SU-DHL-6 (cell line): Measurements from ENCODE around the gene HAGHL.

Experiments
- H2AFZ ChIP-seq: fragments of 200-600 bp; sonication (generic); 2 replicates; pipeline ENCODE4 v1.6.1; 2014; ENCODE audit warnings: low read depth, mild to moderate bottlenecking, moderate library complexity, mixed read lengths, antibody characterized with exemption, low read length; ENCODE audit not compliant: severe bottlenecking
- H3F3A ChIP-seq: fragments of 200-600 bp; shearing (Covaris generic); 2 replicates; pipeline ENCODE4 v1.6.0; 2016; ENCODE audit warnings: antibody characterized with exemption, mild to moderate bottlenecking; ENCODE audit not compliant: insufficient read depth
- H3K27ac ChIP-seq: fragments of 200-600 bp; sonication (generic); 2 replicates; pipeline ENCODE4 v1.5.1; 2016; ENCODE audit warnings: low read depth, mild to moderate bottlenecking, low read length, moderate library complexity, mixed read lengths
- H3K27me3 ChIP-seq: fragments of 200-600 bp; sonication (generic), shearing (Covaris generic); 2 replicates; pipeline ENCODE4 v1.6.0; 2014; ENCODE audit warnings: mild to moderate bottlenecking, low read length
- H3K36me3 ChIP-seq: fragments of 200-600 bp; sonication (generic); 2 replicates; pipeline ENCODE4 v1.6.1; 2014; ENCODE audit warnings: mild to moderate bottlenecking, low read length, mixed read lengths
- H3K4me2 ChIP-seq: fragments of 300-600, 200-600 bp; shearing (Covaris generic), sonication (generic); 2 replicates; pipeline ENCODE4 v1.6.0; 2014; ENCODE audit warnings: low read length, low read depth, mild to moderate bottlenecking; ENCODE audit not compliant: poor library complexity, severe bottlenecking
- H3K4me3 ChIP-seq: fragments of 200-600 bp; sonication (generic); 2 replicates; pipeline ENCODE4 v1.5.1; 2014; ENCODE audit warnings: antibody characterized with exemption, low read length, mild to moderate bottlenecking, mixed read lengths; ENCODE audit not compliant: insufficient read depth, poor library complexity, severe bottlenecking
- H3K79me2 ChIP-seq: fragments of 200-600 bp; sonication (generic); 2 replicates; pipeline ENCODE4 v1.6.1; 2014; ENCODE audit warnings: mild to moderate bottlenecking, low read length, moderate library complexity; ENCODE audit not compliant: insufficient read depth
- H3K9ac ChIP-seq: fragments of 200-600 bp; sonication (generic); 2 replicates; pipeline ENCODE4 v1.7.0; 2014; ENCODE audit warnings: mild to moderate bottlenecking, low read length
- H3K9me2 ChIP-seq: fragments of 200-600 bp; sonication (generic); replicated peaks from 2 replicates; pipeline ENCODE4 v1.6.1; 2014; ENCODE audit warnings: low read length; ENCODE audit not compliant: insufficient read depth
- H3K9me3 ChIP-seq: fragments of 200-600 bp; sonication (generic); 2 replicates; pipeline ENCODE4 v1.6.1; 2014; ENCODE audit warnings: low read length, mixed read lengths; ENCODE audit not compliant: insufficient read depth
- H4K20me1 ChIP-seq: fragments of 200-600 bp; sonication (generic); 2 replicates; pipeline ENCODE4 v1.6.1; 2014; ENCODE audit warnings: low read depth, mild to moderate bottlenecking, antibody characterized with exemption, low read length, moderate library complexity, mixed read lengths
- EZH2phosphoT487 ChIP-seq: fragments of 200-600 bp; sonication (generic), shearing (Covaris generic); conservative IDR thresholded peaks from 2 replicates; pipeline ENCODE4 v1.6.1; 2018; ENCODE audit warnings: mild to moderate bottlenecking, antibody characterized with exemption, low read length, moderate library complexity, mixed read lengths
- TF ChIP-seq, protein P1 (sequence below): fragments of 200-600 bp; sonication (generic); IDR thresholded peaks from one replicate; pipeline ENCODE4 v1.5.1; 2017; ENCODE audit warnings: antibody characterized with exemption, mild to moderate bottlenecking, low read length, moderate library complexity; ENCODE audit not compliant: insufficient read depth, poor library complexity, severe bottlenecking

HAGHL gene, protein sequence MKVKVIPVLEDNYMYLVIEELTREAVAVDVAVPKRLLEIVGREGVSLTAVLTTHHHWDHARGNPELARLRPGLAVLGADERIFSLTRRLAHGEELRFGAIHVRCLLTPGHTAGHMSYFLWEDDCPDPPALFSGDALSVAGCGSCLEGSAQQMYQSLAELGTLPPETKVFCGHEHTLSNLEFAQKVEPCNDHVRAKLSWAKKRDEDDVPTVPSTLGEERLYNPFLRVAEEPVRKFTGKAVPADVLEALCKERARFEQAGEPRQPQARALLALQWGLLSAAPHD

DNA sequence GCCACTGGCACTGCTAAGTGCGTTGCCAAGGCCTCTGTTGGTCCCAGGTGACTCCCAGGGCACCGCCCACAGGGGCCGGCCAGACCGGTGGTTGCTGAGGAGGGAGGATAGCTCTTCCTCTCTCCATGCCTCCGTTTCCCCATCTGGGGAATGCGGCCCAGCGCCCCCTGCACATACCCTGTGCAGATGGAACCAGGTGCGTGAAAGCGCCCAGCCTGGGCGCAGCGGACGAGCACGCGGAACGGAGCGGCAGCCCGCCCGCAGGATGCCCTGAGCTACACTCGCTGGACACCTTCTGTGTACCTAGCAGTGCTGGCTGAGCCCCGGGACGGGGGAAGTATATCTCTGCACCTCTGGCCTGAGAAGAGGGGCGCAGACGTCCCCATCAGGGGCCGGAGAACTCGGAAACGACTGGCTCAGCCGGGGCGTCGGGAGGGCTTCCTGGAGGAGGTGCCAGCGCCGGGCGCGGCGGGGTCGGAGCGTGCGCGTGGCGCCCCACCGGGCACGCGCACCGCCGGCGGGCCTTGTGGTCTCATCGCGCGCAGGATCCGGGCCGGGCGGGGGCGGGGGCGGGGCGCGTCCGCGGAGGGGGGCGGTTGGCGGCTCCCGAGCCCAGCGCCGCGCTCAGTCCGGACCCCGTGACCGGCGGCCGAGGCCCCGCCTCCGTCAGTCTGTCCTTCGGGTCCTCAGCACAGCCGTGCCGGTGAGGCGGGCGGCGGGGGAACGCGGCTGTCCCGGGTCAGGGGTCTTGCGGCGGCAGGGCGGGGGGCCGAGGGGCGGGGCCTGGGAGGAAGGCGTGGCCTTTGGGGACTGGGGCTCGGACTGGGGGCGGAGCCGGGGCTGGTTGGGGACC, at the start of gene HAGHL, which contains the start of gene CCDC78:
HAGHL (plus strand) TSS at position 669 of the 853 bp plus-strand sequence. CDS start 404 bp downstream, outside the sequence.
CCDC78 (minus strand) TSS at position 6 of the 853 bp plus-strand sequence. CDS start 76 bp downstream, outside the sequence.
- peaks cover 20% of the 10 kb centered on the region for H3F3A ChIP-seq
- TF ChIP-seq, protein P1, sequence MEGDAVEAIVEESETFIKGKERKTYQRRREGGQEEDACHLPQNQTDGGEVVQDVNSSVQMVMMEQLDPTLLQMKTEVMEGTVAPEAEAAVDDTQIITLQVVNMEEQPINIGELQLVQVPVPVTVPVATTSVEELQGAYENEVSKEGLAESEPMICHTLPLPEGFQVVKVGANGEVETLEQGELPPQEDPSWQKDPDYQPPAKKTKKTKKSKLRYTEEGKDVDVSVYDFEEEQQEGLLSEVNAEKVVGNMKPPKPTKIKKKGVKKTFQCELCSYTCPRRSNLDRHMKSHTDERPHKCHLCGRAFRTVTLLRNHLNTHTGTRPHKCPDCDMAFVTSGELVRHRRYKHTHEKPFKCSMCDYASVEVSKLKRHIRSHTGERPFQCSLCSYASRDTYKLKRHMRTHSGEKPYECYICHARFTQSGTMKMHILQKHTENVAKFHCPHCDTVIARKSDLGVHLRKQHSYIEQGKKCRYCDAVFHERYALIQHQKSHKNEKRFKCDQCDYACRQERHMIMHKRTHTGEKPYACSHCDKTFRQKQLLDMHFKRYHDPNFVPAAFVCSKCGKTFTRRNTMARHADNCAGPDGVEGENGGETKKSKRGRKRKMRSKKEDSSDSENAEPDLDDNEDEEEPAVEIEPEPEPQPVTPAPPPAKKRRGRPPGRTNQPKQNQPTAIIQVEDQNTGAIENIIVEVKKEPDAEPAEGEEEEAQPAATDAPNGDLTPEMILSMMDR, result no peak
- TF ChIP-seq EZH2phosphoT487, result no peak
- peak within 1 kb of the TSS; percentile 84 for H3K9ac ChIP-seq
- no peak within 1 kb of the TSS for H2AFZ ChIP-seq
- H3K27me3 ChIP-seq, result no peaks in the 10 kb centered on the region
- no peaks in the 10 kb centered on the region; the same call in 1 of the 2 replicates for H4K20me1 ChIP-seq
- H3K27ac ChIP-seq, result peak within 1 kb of the TSS; percentile 75
- H3K79me2 ChIP-seq, result no peaks in the 10 kb centered on the region
- peak within 1 kb of the TSS; percentile 86 for H3K4me3 ChIP-seq
- H3K36me3 ChIP-seq, result no peaks in the 10 kb centered on the region
- no peaks in the 10 kb centered on the region for H3K9me3 ChIP-seq
- peak within 1 kb of the TSS; percentile 85 for H3K4me2 ChIP-seq
- no peaks in the 10 kb centered on the region for H3K9me2 ChIP-seq

DNA sequence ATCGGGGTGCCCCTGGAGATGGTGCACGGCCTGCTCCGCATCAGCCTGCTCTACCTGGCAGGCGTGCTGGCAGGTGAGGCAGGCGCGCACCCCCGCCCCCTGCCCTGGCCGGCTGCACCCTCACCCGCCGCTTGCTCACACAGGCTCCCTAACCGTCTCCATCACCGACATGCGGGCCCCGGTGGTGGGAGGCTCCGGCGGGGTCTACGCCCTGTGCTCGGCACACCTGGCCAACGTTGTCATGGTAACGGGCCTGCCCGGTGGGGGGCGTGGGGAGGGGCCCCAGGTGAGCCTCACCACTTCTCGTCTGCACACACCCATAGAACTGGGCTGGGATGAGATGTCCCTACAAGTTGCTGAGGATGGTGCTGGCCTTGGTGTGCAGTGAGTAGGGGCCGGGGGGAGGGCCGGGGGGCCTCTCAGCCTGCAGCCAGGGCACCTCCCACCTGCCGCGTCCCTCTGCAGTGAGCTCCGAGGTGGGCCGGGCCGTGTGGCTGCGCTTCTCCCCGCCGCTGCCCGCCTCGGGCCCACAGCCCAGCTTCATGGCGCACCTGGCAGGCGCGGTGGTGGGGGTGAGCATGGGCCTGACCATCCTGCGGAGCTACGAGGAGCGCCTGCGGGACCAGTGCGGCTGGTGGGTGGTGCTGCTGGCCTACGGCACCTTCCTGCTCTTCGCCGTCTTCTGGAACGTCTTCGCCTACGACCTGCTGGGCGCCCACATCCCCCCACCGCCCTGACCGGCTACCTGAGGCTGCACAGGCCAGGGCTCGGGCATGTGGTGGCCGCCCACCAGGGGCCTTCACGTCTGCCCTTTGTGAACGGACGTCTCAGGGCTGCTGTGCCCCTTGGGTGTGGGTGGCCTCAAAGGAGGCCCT, 49.4 kb upstream of the HAGHL start:
- H3K79me2 ChIP-seq, result peaks cover 16% of the 10 kb centered on the region; the same call in 1 of the 2 replicates
- TF ChIP-seq, protein P1, result no peak
- no peak for TF ChIP-seq EZH2phosphoT487
- H3K27ac ChIP-seq, result no peak overlapping the region
- no peak overlapping the region for H2AFZ ChIP-seq
- no peaks in the 10 kb centered on the region for H4K20me1 ChIP-seq
- H3F3A ChIP-seq, result peaks cover 9% of the 10 kb centered on the region; the same call in 1 of the 2 replicates
- no peaks in the 10 kb centered on the region for H3K27me3 ChIP-seq
- no peak overlapping the region for H3K9ac ChIP-seq
- no peaks in the 10 kb centered on the region for H3K9me3 ChIP-seq
- H3K4me3 ChIP-seq, result no peak overlapping the region
- no peaks in the 10 kb centered on the region for H3K36me3 ChIP-seq
- no peak overlapping the region for H3K4me2 ChIP-seq
- H3K9me2 ChIP-seq, result no peaks in the 10 kb centered on the region

DNA sequence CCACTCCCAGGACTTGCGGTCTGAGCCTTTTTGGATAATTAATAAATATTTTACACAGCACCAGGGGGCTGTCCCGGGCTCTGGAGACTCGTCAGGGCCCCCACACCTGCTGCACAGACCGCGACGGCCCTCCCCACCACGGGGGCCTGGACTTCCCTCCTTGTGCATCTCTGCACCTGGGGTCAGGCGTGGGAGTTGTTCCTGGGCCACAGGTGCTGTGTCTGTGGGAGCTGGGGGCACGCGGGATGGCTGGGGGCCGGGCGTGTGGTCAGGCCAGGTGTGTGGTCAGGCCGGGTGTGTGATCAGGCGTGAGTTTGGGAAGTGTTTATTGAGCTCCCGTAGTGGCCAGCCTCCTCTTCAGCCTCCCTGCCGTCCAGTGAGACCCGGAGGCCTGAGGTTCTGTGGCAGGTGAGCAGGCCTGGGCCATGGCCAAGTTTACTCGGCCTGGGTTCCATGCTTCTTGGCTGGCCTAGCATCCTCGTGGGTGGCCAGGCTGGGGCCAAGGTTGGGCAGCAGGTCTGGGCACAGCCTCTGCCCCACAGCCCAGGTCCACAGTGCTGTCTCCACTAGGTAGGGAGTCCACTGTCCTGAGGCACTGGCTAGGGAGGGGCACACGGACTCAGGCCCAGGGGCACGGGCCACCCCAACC, 48.6 kb upstream of the HAGHL start:
- H3K9me3 ChIP-seq, result no peaks in the 10 kb centered on the region
- peaks cover 23% of the 10 kb centered on the region; the same call in 1 of the 2 replicates for H3K79me2 ChIP-seq
- no peak for TF ChIP-seq EZH2phosphoT487
- TF ChIP-seq, protein P1, result no peak
- no peaks in the 10 kb centered on the region for H3K27me3 ChIP-seq
- H3K36me3 ChIP-seq, result no peaks in the 10 kb centered on the region
- peaks cover 9% of the 10 kb centered on the region; the same call in 1 of the 2 replicates for H3F3A ChIP-seq
- no peaks in the 10 kb centered on the region for H3K9me2 ChIP-seq
- no peak overlapping the region for H3K27ac ChIP-seq
- H2AFZ ChIP-seq, result no peak overlapping the region
- H3K4me3 ChIP-seq, result no peak overlapping the region
- H3K9ac ChIP-seq, result no peak overlapping the region
- H3K4me2 ChIP-seq, result no peak overlapping the region
- no peaks in the 10 kb centered on the region for H4K20me1 ChIP-seq
